CMK (cell line): ENCODE results near the gene MTFR2.

Experiments
- DNase-seq: peaks from one replicate; pipeline ENCODE4 v3.0.0-alpha.2; 2010; ENCODE audit warnings: low read depth

MTFR2 gene

DNA sequence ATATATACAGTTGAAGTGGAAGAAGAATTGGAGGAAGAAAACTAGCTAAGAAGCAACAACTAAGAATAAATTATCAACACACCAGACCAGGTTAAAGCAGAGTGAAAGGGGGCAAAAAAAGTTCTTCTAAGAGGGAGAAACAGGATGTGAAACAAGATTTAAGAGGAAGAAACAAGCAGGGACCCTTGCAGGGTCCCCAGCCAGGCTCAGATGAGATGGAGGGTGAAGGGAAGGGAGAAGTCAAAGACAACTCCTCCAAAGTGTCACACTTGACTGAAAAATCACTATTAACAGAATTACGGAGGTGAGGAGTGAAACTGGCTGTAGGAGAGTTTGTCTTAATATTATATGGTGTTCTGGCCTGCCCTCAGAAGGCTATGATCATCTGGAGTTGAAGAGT, 65.4 kb downstream of the MTFR2 start:
- no peak for DNase-seq

DNA sequence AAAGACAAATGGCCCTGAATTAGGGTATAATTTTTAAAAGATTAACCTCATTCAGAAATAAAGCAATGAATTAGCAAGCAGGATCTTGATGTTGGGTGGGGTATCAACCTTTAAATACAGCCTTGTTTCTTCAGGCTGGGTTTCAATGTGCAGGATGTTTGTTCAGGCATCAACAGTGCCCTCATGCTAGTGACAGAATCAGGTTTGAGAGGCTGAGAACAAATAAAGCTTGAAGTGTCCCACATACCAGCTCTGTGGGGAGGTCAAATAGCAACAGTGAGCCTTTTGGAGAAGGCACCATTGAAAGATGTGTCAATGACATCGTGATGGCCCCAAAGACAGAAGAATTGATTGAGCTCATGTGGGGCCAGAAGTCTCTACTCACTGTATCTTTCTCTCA, 68.2 kb downstream of the MTFR2 start:
- DNase-seq = no peak

DNA sequence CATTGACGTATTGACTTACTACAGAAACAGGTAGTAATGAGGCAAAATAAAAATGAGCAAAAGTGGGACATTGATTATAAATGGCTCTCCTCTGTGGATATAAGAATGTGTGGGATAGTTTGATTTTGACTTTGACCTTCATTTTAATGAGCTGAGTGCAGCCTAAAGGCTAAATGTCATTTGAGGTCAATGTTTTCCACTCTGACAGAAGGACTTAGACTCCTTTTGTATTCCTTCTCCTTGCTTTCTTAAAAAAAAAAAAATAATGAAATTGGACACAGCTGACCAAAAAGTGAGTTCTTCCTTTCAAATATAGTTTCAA, 68.6 kb downstream of the MTFR2 start:
- DNase-seq = no peak
